Bronchus fibroblast of lung (primary cell): ENCODE results near the gene CNTN1. TPM values are rescaled to one million over a fixed set of nuclear protein-coding genes. Genes with fewer than 3 reads are reported as not detected.

Experiments
- total RNA-seq: library from RNA; depleted of rRNA; stranded (reverse); fragments of >200 nt; gene quantifications from 2 replicates; pipeline ENCODE4 v1.2.3, GENCODE V29; 2015

CNTN1 gene
- total RNA-seq: under 0.01 and 0.17 TPM in 2 replicates

DNA sequence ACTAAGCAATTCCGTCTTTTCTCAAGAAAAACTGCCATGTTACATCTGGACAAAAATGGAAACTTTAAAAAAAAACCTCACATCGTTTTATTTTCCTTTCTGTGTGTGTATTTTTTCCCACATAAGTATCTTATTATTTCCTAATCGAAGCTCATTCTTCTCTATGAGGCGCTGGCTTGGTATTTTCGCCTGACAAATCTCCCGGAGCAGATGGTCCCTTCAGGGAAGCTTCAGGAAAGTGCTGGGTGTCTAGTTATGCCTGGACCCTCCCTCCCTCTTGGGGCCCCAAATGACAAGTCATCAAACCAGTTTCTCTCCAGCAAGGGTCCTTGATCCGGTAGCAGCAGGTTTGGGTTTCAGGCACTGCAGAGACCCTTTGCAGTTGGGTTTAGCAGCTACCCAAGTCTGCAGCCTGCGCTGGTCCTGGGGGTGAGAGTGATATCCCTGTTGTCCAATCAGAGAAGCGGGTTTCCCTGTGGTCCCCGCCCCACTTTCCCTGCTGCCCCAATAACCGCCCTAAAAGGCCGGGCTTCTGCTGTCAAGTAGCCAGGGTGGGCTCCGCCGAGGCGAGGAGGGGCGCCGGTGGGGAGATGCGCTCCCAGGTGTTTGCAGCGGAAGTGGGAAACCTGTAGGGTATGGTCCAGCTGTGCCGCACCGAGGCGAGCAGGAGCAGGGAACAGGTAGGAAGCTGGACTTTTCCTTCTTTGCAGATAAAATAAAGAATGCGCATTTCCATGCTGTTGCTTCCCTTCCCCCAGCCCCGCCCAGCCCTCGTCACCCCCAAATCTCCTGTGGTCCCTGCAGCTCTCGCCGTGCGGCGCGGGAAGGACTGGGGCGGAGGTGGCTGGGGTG, at the start of gene CNTN1:
TSS of gene CNTN1 (plus strand) at position 527 of the 852 bp plus-strand sequence.

